SU-DHL-6 (cell line): ENCODE results near the gene GPRASP3.

Source experiments
- CTCF ChIP-seq: fragments of 200-600 bp; sonication (generic); IDR thresholded peaks from one replicate; pipeline ENCODE4 v1.5.1; 2017; ENCODE audit warnings: antibody characterized with exemption, mild to moderate bottlenecking, low read length, moderate library complexity; ENCODE audit not compliant: insufficient read depth, poor library complexity, severe bottlenecking
- EZH2phosphoT487 ChIP-seq: fragments of 200-600 bp; sonication (generic), shearing (Covaris generic); conservative IDR thresholded peaks from 2 replicates; pipeline ENCODE4 v1.6.1; 2018; ENCODE audit warnings: mild to moderate bottlenecking, antibody characterized with exemption, low read length, moderate library complexity, mixed read lengths

- TF ChIP-seq CTCF = no peak
- no peak for TF ChIP-seq EZH2phosphoT487
Observed at GRCh38 chrX:102739657-102740056, 19.1 kb downstream of the GPRASP3 start.
